ENCODE measurements around the gene THOC6. TPM values are rescaled to one million over a fixed set of nuclear protein-coding genes. Genes with fewer than 3 reads are reported as not detected.
"Not testable (repeated sequence)": the region's sequence is repeated elsewhere in the genome, so short reads cannot be mapped to it uniquely, and the experiment has no call there.

Gene THOC6
- total RNA-seq, 1 experiment from 2014 or later: 58.5 TPM

DNA sequence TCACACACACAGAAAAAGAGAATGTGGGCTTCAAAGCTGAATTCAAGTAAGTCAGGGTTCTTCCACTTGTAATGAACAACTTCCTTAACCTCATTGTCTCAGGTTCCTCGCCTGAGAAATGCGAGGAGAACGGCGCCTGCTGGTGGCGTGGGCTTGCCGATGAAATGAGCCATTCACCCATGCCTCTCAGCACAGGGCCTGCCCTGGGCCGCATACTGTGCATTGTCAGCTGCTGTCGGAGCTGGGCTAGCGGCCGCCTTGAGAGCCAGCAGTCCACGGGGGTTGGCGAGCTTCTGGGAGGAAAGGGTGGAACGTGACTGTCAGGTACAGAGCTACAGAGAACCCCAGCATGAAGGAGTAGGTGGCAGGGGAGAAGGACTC is 29.5 kb downstream of the THOC6 start:
- DNase-seq (ENCODE audit: low spot score): not testable (repeated sequence)

DNA sequence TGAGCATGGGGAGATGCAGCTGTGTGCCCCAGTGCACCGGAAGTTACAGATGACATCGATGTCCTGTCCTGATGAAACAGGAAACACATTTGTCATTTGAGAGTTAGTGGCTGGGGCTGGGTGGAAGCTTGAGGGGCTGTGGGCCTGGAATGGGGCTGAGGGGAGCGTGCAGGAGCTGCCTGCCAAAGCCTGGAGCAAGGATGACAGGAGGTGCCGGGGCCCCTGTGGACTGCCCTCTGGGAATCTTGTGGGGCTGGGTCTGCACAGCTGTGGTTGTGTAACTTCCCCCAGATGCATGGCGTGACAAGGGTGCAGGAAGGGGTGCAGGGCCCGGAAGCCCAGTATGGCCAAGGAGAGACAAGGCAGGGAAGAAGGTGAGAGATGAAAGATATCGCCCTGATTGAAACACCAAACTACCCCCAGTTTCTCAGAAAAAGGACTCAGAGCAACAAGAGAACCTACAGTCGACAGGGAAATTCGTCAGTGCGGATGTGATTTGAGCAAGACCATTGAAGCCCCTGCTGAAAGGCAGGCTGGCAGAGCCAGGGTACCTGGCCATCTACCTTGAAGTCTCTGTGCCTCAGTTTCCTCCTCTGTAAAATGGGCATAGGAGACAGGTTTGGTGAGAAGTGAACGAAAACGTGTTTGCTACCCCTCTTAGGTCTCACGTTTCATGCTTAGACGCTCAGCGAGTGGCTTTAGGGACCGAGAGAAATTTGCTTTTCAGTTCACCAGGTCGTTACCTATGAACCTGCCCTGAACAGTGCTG is 31.3 kb downstream of the THOC6 start:
- DNase-seq (ENCODE audit: low spot score): no peak

DNA sequence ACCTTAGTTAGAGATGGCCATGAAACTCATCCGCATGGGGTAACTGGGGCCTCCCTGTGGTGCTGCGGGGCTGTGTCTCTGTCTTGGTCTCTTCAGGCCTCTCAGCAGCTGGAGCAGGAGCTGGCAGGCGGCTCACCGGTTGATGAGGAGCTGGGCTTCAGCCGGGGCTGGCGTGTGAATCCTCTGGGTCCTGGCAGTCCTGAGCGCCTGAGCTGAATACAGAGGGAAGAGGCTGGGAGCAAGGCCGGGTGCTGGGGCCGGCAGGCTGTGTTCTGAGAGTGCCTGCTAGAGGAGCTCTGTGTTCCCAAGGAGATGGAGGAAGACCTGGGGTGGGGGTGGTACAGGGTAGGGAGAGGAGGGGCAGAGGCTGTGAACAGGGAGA is 31.9 kb downstream of the THOC6 start:
- DNase-seq (ENCODE audit: low spot score): not testable (repeated sequence)

DNA sequence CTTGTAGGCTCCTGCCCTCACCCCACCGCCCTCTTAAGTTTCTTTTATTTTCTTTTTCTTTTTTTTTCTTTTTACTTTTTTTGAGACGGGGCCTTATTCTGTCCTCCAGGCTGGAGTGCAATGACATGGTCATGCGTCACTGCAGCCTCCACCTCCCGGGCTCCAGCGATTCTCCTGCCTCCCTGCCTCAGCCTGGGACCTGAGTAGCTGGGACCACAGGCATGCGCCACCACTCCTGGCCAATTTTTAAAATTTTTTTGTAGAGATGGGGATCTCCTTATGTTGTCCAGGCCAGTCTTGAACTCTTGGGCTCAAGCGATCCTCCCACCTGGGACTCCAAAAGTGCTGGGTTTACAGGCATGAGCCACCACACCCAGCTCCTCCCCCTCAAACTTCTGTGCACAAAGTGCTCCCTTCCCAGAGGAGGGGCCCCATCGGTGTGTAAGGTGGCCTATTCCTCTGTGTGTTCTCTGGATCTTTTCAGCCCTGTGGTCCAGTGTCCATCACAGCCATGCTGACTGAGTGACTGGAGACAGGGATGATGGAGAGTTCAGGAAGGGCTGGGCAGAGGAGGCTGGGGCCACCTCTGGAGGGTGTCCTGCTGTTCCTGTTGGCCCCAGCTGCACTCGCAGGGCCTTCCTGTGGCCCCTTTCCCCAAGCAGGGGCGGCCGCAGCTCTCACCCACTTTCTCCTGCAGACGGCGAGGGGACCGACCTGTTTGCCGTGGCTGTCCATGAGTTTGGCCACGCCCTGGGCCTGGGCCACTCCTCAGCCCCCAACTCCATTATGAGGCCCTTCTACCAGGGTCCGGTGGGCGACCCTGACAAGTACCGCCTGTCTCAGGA is 32.7 kb downstream of the THOC6 start:
- no peak for DNase-seq (ENCODE audit: low spot score)

DNA sequence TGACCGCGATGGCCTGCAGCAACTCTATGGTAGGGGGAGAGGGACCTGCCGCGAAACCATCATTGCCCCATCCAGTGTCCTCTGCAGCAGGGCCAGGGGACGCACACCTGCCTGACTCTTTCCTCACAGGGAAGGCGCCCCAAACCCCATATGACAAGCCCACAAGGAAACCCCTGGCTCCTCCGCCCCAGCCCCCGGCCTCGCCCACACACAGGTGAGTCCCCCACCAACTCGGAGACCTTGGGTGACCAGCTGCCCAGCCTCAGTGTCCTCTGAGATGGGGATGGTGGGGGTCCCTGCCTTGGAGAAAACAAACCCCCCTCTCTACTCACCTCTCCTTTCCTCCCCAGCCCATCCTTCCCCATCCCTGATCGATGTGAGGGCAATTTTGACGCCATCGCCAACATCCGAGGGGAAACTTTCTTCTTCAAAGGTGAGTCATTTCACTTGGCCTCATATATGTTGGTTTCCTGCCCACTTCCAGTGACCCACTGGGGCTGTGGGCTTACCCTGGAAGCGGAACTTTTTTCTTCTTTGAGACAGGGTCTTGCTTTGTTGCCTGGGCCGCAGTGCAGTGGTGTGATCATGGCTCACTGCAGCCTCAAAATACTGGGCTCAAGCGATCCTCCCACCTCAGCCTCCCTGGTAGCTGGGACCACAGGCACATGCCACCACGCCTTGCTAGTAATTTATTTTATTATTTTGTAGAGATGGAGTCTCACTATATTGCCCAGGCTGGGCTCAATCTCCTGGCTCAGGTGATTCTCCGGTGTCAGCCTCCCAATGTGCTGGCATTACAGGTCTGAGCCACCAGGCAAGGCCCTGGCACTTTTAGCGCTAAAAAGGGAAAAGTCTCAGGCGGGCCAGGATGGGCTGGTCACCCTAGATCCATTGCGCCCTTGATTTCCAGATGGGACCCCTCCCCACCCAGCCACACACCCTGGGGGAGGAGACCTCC is 33.6 kb downstream of the THOC6 start:
- no peak for DNase-seq (ENCODE audit: low spot score)

DNA sequence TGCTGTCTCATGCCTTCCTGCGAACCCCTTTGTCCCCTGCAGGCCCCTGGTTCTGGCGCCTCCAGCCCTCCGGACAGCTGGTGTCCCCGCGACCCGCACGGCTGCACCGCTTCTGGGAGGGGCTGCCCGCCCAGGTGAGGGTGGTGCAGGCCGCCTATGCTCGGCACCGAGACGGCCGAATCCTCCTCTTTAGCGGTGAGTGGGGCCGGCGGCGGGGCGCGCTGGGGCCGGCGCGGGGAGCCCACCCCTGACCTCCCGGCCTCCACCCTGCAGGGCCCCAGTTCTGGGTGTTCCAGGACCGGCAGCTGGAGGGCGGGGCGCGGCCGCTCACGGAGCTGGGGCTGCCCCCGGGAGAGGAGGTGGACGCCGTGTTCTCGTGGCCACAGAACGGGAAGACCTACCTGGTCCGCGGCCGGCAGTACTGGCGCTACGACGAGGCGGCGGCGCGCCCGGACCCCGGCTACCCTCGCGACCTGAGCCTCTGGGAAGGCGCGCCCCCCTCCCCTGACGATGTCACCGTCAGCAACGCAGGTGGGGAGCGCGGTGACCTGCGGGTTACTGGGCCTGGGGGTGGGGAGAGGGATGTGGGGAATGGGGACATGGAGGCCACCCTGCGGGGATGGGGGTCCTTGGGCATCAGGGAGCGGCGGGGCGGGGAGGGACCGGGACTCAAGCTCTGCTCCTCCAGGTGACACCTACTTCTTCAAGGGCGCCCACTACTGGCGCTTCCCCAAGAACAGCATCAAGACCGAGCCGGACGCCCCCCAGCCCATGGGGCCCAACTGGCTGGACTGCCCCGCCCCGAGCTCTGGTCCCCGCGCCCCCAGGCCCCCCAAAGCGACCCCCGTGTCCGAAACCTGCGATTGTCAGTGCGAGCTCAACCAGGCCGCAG is 34.5 kb downstream of the THOC6 start:
- peak; percentile 32 for DNase-seq (ENCODE audit: low spot score)

DNA sequence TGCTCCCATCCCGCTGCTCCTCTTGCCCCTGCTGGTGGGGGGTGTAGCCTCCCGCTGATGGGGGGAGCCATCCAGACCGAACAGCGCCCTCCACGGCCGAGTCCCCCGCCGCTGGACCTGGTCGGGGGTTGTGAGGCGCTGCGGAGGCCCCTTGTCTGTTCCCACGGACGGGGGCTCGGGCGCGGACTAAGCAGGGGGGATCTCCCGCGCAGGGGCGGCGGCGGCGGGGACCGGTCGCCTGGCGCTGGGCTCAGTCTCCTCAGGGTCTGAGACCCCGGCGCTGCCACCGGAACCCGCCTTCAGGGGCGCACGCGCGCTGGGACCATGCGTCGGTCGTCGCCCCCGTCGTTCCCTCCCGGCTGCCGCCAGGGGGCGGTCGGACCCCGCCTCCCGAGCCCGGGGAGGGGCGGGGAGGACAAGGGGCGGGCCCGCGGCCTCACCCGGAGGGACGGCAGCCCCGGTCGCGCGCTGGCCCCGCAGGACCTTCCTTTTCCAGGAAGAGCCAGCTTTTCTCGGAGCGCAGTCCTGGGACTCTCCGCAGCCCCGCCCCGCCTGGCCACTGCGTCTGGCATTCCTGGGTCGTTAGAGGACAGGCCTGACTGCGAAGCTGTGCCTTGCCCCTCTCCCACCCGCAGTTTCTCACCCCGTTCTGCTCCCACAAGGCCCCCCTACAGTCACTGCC is 35.3 kb downstream of the THOC6 start:
- DNase-seq (ENCODE audit: low spot score): peak; percentile 83

DNA sequence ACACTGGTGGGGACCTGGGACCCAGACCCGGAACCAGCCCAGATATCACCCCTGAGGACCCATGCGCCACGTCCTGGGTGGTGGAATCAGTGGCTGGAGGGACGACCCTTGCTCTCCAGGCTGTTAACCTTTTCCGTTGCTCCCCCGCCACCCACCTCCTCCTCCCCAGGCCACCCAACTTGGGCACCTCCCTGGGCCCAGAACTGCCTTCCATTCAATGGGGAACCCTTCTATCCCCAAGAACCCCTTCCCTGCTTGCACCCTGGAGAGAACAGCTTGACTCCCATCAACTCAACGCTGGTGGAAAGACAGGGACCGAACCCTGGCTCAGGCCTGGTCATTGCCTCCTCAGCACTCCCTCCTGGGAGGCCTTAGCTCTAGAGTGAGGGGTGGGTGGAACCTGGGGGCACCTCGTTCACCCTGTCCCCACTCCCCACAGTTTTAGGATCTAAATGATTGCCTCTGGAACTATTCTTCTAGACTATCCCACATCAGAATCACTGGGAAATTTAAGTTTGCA is 35.9 kb downstream of the THOC6 start:
- DNase-seq (ENCODE audit: low spot score): no peak

DNA sequence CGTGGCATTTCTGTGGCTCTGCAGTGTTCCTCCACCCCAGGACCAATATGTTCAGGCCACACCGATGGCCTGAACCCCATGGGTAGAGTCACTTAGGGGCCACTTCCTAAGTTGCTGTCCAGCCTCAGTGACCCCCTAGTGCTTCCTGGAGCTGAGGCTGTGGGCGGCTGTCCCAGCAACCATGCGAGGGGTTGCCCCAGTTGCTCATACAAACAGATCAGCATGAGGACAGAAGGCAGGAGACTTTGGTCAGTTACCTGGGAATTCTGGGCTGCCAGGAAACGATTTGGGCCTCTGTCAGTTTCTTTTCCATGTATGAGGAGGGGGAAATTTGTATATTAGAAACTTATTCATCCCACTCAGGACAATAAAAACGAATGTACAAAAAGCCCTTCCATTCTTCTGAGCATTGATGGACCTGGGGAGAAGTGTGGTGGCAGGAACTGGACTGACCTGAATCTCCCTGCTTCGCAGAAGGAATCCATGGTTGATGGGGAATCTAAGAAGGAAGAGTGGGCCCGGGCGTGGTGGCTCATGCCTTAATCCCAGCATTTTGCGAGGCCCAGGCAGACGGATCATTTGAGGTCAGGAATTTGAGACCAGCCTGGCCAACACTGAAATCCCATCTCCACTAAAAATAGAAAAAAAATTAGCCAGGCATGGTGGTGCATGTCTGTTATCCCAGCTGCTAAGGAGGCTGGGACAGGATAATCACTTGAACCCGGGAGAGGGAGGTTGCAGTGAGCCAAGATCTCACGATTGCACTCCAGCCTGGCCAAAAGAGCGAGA is 36.7 kb downstream of the THOC6 start:
- no peak for DNase-seq (ENCODE audit: low spot score)

DNA sequence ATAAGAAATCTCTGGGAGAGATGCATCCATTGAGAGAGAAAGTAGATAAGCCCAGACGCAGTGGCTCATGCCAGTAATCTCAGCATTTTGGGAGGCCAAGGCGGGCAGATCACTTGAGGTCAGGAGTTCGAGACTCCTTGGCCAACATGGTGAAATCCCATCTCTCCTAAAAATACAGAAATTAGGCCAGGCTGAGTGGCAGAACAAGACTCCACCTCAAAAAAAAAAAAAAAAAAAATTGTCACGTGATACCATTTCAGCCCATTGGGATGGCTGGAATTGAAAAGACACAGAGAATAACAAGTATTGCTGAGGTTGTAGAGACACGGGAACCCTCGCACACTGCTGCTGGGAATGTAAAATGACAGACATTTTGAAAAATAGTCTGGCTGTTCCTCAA is 38.7 kb downstream of the THOC6 start:
- no peak for DNase-seq (ENCODE audit: low spot score)

DNA sequence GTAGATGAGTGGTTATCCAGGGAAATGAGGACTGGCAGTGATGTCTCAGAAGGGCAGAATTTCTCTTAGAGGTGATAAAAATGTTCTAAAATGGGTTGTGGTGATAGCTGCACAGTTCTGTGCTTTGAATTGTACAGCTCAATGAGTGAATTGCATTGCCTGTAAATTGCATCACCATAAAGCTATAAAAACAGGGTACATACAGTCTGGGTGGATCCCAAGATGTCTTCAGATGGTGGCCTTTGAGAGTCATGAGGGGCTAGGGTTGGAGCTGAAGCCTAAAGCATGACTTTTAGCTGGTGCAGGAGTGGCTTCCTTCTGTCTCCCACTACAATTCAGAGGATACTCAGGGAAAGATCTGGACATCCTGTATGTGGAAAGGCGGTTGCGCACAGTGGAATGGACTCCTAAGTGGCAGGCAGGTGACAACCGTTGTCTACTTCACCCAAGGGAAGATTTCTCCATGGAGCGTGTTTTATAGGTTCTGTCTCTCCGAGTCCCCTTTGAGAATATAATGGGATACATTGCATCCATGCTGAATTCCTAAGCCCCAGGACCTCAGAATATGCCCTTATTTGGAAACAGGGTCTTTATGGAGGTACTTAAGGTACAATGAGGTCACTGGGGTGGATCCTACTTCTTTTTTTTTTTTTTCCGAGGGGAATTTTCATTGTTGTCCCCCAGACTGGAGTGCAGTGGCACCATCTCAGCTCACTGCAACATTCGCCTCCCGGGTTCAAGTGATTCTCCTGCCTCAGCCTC is 40.0 kb downstream of the THOC6 start:
- no peak for DNase-seq (ENCODE audit: low spot score)

DNA sequence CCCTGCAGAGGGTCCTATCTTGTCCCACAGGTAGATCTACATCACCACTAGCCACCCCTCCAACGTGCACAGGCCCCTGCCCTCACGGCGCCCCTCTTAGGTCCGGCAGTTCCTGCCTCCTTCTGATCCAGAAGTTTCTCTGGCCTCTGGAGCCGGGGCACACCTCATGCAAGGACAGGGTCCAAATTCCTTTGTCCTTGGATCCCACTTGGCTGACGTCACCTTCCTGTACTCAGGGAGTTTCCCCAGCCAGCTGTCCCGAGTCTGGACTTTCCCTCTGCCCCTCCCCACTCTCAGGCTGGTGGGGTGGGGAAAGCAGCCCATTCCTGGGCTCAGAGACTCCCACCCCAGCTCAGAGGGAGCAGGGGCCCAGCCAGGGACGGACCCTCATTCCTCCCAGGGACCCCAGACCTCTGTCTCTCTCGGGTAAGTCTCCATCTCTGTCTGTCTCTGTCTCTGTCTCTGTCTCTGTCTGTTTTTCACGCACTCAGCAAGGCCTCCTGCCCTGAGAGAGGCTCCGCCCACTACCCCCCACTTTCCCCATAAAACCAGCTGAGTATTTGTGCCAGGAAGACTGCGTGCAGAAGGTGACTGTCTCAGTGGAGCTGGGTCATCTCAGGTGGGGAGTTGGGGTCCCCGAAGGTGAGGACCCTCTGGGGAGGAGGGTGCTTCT is 41.4 kb downstream of the THOC6 start, which contains the start of gene IL32:
IL32 (plus strand) TSS at position 572 of the 673 bp plus-strand sequence. CDS start 172 bp downstream, outside the sequence.
- peak; percentile 25 for DNase-seq (ENCODE audit: low spot score)

DNA sequence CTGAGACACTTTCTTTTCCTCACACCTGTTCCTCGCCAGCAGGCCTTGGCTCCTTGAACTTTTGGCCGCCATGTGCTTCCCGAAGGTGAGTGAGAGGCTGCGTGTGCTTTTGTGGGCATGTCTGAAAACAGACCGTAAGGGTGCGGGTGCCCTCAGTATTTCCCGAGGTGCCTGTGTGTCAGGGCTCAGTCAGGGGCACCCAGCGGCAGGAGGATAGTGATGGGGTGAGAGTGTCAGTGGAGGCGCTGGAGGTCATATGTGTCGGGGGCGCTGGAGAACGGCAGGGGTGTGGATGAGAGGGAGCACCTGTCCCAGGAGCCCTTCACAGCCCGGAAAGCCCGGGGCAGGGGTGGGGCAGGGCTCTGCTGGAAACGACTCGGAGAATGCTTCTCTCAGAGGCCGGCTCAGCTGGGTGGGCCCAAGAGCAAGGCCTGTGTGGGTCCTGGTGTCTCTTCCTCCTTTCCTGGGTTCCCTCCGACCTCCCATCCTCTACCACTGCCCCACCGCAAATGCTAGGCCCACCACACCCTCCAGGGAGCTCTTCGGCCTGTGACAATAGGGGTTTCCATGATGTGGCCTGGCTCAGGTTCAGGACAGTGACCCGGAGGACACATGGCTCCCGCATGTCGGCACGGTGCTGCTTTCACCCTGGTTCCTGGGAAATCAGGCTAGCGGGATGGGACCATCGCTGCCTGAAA is 42.1 kb downstream of the THOC6 start:
- DNase-seq (ENCODE audit: low spot score): no peak

DNA sequence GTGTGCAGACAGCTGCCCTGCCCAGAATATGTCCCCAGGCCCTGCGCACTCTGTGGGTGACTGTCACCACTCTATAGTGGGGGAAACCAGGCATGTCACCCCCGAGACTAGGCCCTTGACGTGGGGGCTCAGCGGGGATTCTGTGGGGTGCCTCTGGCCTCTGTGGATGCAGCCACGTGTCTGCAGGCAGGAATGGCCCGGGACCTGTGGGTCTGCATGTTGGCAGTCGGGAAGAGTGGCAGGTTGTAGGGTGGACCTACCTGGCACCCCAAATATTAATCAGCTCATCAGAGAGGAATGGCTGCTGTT is 42.6 kb downstream of the THOC6 start:
- no peak for DNase-seq (ENCODE audit: low spot score)

DNA sequence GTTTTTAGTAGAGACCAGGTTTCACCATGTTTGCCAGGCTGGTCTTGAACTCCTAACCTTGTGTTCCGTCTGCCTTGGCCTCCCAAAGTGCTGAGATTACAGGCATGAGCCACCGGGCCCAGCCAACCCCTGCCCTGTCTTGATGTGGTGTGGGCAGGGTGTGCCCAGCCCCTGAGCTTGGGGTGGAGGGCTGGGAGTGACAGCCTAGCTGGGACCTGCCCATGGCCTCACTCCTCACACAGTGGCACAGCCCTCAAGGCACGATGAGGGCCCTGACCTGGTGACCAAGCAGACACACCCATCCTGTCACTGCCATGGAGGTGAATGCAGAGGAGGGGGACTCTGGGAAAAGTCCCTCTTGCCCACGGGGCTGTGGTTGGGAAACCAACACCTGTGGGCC is 44.7 kb downstream of the THOC6 start:
- no peak for DNase-seq (ENCODE audit: low spot score)

DNA sequence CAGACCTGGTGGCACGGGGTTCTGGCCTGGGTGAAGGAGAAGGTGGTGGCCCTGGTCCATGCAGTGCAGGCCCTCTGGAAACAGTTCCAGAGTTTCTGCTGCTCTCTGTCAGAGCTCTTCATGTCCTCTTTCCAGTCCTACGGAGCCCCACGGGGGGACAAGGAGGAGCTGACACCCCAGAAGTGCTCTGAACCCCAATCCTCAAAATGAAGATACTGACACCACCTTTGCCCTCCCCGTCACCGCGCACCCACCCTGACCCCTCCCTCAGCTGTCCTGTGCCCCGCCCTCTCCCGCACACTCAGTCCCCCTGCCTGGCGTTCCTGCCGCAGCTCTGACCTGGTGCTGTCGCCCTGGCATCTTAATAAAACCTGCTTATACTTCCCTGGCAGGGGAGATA is 45.3 kb downstream of the THOC6 start:
- not testable (repeated sequence) for DNase-seq (ENCODE audit: low spot score)

DNA sequence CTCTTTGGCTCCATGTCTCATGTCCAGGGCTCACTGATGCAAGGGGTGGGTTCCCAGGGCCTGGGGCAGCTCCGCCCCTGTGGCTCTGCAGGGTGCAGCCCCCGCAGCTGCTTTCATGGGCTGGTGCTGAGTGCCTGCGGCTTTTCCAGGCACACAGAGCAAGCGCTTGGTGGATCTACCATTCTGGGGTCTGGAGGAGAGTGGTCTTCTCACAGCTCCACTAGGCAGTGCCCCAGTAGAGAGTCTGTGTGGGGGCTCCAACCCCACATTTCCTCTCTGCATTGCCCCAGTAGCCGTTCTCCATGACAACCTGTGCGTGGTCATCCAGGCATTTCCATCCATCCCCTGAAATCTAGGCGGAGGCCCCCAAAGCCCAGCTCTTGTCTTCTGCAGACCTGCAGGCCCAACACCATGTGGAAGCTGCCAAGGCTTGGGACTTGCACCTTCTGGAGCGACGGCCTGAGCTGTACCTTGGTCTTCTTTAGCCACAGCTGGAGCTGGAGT is 46.8 kb downstream of the THOC6 start:
- no peak for DNase-seq (ENCODE audit: low spot score)

Measured in HT-29 (cell line).